Measurements from ENCODE around the gene IGF2BP3. TPM values are rescaled to one million over a fixed set of nuclear protein-coding genes. Genes with fewer than 3 reads are reported as not detected.
"Not testable (repeated sequence)": the region's sequence is repeated elsewhere in the genome, so short reads cannot be mapped to it uniquely, and the experiment has no call there.

IGF2BP3 gene
- total RNA-seq, 1 donor from 2014 or later: 242 TPM

- Histone ChIP-seq H3K4me3 (no peak overlapping the region), H3K9ac (no peak overlapping the region), H2AFZ (replicated peaks) (no peak overlapping the region), H3K27me3 (no peaks in the 10 kb centered on the region), H3F3A (ENCODE audit: low read depth) (no peaks in the 10 kb centered on the region), H3K36me3 (peaks cover 25% of the 10 kb centered on the region), H3K9me3 (ENCODE audit: low read depth) (peaks cover 16% of the 10 kb centered on the region), H4K20me1 (ENCODE audit: low read depth) (peaks cover 35% of the 10 kb centered on the region), H3K4me1 (no peaks in the 10 kb centered on the region), H3K27ac (no peak overlapping the region), H3K4me2 (no peak overlapping the region), H3K79me2 (ENCODE audit: low read depth) (peaks cover 100% of the 10 kb centered on the region)
- Mint-ChIP-seq H3K4me1 (no peaks in the 10 kb centered on the region), H3K4me3 (no peak overlapping the region), H3K27me3 (ENCODE audit: insufficient read depth, low read depth) (no peaks in the 10 kb centered on the region), H3K9me3 (peaks cover 21% of the 10 kb centered on the region), H3K36me3 (peaks cover 38% of the 10 kb centered on the region), H3K27ac (no peak overlapping the region)
- no peak for DNase-seq (ENCODE audit: low spot score)
- TF ChIP-seq EZH2 (IDR thresholded peaks at IDR 0.05): no peak
Observed at GRCh38 chr7:23403970-23404369, 66.3 kb downstream of the IGF2BP3 start.

GRCh38 chr7:23398090-23398489 is 72.2 kb downstream of the IGF2BP3 start:
- H3F3A ChIP-seq (ENCODE audit: low read depth); H3K9ac ChIP-seq; DNase-seq (ENCODE audit: low spot score); H3K9me3 ChIP-seq (ENCODE audit: low read depth); H3K27me3 ChIP-seq; H3K4me3 Mint-ChIP-seq; H3K9me3 Mint-ChIP-seq; H2AFZ ChIP-seq (replicated peaks); H3K4me2 ChIP-seq; H3K4me3 ChIP-seq; H3K36me3 ChIP-seq; H3K27me3 Mint-ChIP-seq (ENCODE audit: insufficient read depth, low read depth); H3K27ac Mint-ChIP-seq; H3K4me1 ChIP-seq; H3K27ac ChIP-seq: not testable (repeated sequence)
- Mint-ChIP-seq H3K4me1 (peaks cover 18% of the 10 kb centered on the region), H3K36me3 (peaks cover 13% of the 10 kb centered on the region)
- H4K20me1 ChIP-seq (ENCODE audit: low read depth): peaks cover 55% of the 10 kb centered on the region
- peaks cover 98% of the 10 kb centered on the region for H3K79me2 ChIP-seq (ENCODE audit: low read depth)

- Histone ChIP-seq H3K79me2 (ENCODE audit: low read depth) (peaks cover 97% of the 10 kb centered on the region), H4K20me1 (ENCODE audit: low read depth) (peaks cover 63% of the 10 kb centered on the region), H3K27me3 (no peaks in the 10 kb centered on the region), H3K4me2 (no peak overlapping the region), H2AFZ (replicated peaks) (no peak overlapping the region), H3K4me1 (peaks cover 6% of the 10 kb centered on the region), H3F3A (ENCODE audit: low read depth) (no peaks in the 10 kb centered on the region), H3K4me3 (no peak overlapping the region), H3K9me3 (ENCODE audit: low read depth) (no peaks in the 10 kb centered on the region), H3K27ac (no peak overlapping the region), H3K36me3 (no peaks in the 10 kb centered on the region), H3K9ac (no peak overlapping the region)
- Mint-ChIP-seq H3K27me3 (ENCODE audit: insufficient read depth, low read depth) (no peaks in the 10 kb centered on the region), H3K27ac (peak overlapping the region; percentile 44), H3K9me3 (no peaks in the 10 kb centered on the region), H3K4me1 (peaks cover 18% of the 10 kb centered on the region), H3K36me3 (peaks cover 13% of the 10 kb centered on the region), H3K4me3 (no peak overlapping the region)
- no peak for TF ChIP-seq EZH2 (IDR thresholded peaks at IDR 0.05)
- no peak for TF ChIP-seq CTCF (IDR thresholded peaks at IDR 0.05)
- TF ChIP-seq EZH2phosphoT487 (IDR thresholded peaks at IDR 0.05): no peak
- DNase-seq (ENCODE audit: low spot score): no peak
Observed at GRCh38 chr7:23397241-23397640, 73.0 kb downstream of the IGF2BP3 start.

- H3K79me2 ChIP-seq (ENCODE audit: low read depth): peaks cover 96% of the 10 kb centered on the region
- no peaks in the 10 kb centered on the region for H3F3A ChIP-seq (ENCODE audit: low read depth)
- no peaks in the 10 kb centered on the region for H3K27me3 Mint-ChIP-seq (ENCODE audit: insufficient read depth, low read depth)
- H3K4me3 ChIP-seq: no peak overlapping the region
- peaks cover 66% of the 10 kb centered on the region for H4K20me1 ChIP-seq (ENCODE audit: low read depth)
- no peaks in the 10 kb centered on the region for H3K9me3 Mint-ChIP-seq
- H3K27me3 ChIP-seq: no peaks in the 10 kb centered on the region
- peaks cover 13% of the 10 kb centered on the region for H3K36me3 Mint-ChIP-seq
- no peak overlapping the region for H3K9ac ChIP-seq
- H3K4me3 Mint-ChIP-seq: no peak overlapping the region
- no peak overlapping the region for H3K4me2 ChIP-seq
- no peak overlapping the region for H2AFZ ChIP-seq (replicated peaks)
- H3K27ac Mint-ChIP-seq: no peak overlapping the region
- no peak overlapping the region for H3K27ac ChIP-seq
- DNase-seq (ENCODE audit: low spot score): no peak
- H3K36me3 ChIP-seq: no peaks in the 10 kb centered on the region
- no peaks in the 10 kb centered on the region for H3K9me3 ChIP-seq (ENCODE audit: low read depth)
- peaks cover 18% of the 10 kb centered on the region for H3K4me1 Mint-ChIP-seq
- TF ChIP-seq EZH2 (IDR thresholded peaks at IDR 0.05) (no peak), EZH2phosphoT487 (IDR thresholded peaks at IDR 0.05) (no peak), CTCF (IDR thresholded peaks at IDR 0.05) (no peak)
- peaks cover 6% of the 10 kb centered on the region for H3K4me1 ChIP-seq
Observed at GRCh38 chr7:23396222-23397015, 73.9 kb downstream of the IGF2BP3 start.

Measured in neural progenitor cell (in vitro differentiated cells).